NOMO-1 treated with dmso at 0.1 percent for 144 hours (cell line): ENCODE results near the gene UQCRFS1.
"Not testable (repeated sequence)": the region's sequence is repeated elsewhere in the genome, so short reads cannot be mapped to it uniquely, and the experiment has no call there.

Source experiments
- DNase-seq: peaks from one replicate; lab custom pipeline; 2025; ENCODE audit not compliant: unreplicated experiment; lab: John Stamatoyannopoulos, UW

The UQCRFS1 gene

GRCh38 chr19:29212648-29213573 is at the start of gene UQCRFS1:
Gene UQCRFS1 (minus strand): TSS chr19:29213151. CDS start chr19:29213118, 33 bp downstream.
- peak; percentile 90 for DNase-seq

- DNase-seq, result no peak
Measured at GRCh38 chr19:29262085-29262484, 49.1 kb upstream of the UQCRFS1 start.

- no peak for DNase-seq
Measured at GRCh38 chr19:29260477-29261317, 47.7 kb upstream of the UQCRFS1 start.

GRCh38 chr19:29259867-29260281 is 46.9 kb upstream of the UQCRFS1 start:
- DNase-seq, result no peak

- DNase-seq, result no peak
Measured at GRCh38 chr19:29259153-29259552, 46.2 kb upstream of the UQCRFS1 start.

- DNase-seq, result no peak
Measured at GRCh38 chr19:29256516-29256915, 43.6 kb upstream of the UQCRFS1 start.

- DNase-seq, result no peak
Measured at GRCh38 chr19:29255912-29256311, 43.0 kb upstream of the UQCRFS1 start.

- no peak for DNase-seq
Measured at GRCh38 chr19:29255006-29255405, 42.1 kb upstream of the UQCRFS1 start.

- DNase-seq, result not testable (repeated sequence)
Measured at GRCh38 chr19:29249798-29250197, 36.8 kb upstream of the UQCRFS1 start.

- no peak for DNase-seq
Measured at GRCh38 chr19:29248332-29248844, 35.4 kb upstream of the UQCRFS1 start.

- no peak for DNase-seq
Measured at GRCh38 chr19:29247872-29248271, 34.9 kb upstream of the UQCRFS1 start.

GRCh38 chr19:29247471-29247870 is 34.5 kb upstream of the UQCRFS1 start:
- no peak for DNase-seq

GRCh38 chr19:29247051-29247450 is 34.1 kb upstream of the UQCRFS1 start:
- DNase-seq, result no peak

- DNase-seq, result no peak
Measured at GRCh38 chr19:29245215-29245614, 32.3 kb upstream of the UQCRFS1 start.

- no peak for DNase-seq
Measured at GRCh38 chr19:29241324-29241723, 28.4 kb upstream of the UQCRFS1 start.

GRCh38 chr19:29239213-29239776 is 26.3 kb upstream of the UQCRFS1 start:
- no peak for DNase-seq

- DNase-seq, result no peak
Measured at GRCh38 chr19:29233591-29233990, 20.6 kb upstream of the UQCRFS1 start.

GRCh38 chr19:29232315-29232852 is 19.4 kb upstream of the UQCRFS1 start:
- DNase-seq, result no peak

GRCh38 chr19:29231306-29231705 is 18.4 kb upstream of the UQCRFS1 start:
- not testable (repeated sequence) for DNase-seq

GRCh38 chr19:29217616-29218015 is 4.7 kb upstream of the UQCRFS1 start:
- no peak for DNase-seq

GRCh38 chr19:29216021-29216420 is 3.1 kb upstream of the UQCRFS1 start:
- no peak for DNase-seq
